GM18508 (cell line): ENCODE data around the gene GSTA4.

Experiments used
- ATAC-seq: cut with Tn5 transposase; IDR thresholded peaks from one replicate; pipeline ENCODE4 v1.9.1; 2021; ENCODE audit warnings: moderate number of reproducible peaks; ENCODE audit not compliant: insufficient read depth, unreplicated experiment

GSTA4 gene

DNA sequence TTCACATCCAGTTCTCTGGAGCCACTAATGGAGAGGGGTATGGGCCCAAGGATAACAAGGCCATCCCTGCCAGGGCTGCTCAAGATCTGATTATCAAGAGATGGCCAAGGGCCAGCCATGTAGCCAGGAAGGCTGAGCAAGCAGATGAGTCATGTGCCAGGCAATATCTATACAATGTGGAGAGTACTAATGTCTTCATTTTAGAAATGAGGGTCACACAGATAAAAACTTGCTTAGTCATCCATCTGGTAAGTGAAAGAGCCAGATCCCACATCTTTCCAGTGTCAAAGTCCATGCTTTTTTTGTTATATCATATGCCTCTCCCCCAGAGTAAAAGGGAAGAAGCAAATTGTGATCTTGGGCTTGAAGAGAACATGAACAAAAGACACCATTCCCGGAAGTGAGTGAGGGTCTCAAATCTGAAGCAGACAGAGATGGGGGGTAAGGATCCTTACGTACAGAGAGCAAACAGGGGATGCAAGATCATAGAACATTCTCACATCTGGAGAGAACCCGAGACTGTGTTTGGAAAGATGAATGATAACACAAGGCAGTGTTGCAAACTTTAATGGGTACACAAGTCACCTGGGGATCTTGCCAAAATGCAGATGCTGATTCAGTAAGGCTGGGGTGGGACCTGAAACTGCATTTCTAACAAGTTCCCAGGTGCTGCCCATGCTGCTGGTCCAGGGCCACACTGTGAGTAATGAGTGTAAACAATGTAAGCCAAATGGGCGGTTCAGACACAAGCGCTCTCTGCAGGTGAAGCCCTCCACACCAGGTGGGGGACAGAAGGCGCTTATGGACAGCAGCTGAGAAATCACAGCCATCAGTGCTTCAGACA is 65.5 kb downstream of the GSTA4 start:
- ATAC-seq, result no peak
